ENCODE measurements around the gene FLT4.

- TF ChIP-seq POLR2A (IDR thresholded peaks at IDR 0.05): no peak
- no peak for TF ChIP-seq CTCF (IDR thresholded peaks at IDR 0.05)
- TF ChIP-seq POLR2AphosphoS5 (IDR thresholded peaks at IDR 0.05): no peak
These were observed 51.1 kb downstream of the FLT4 start for GRCh38 chr5:180598316-180598701.
